T-cell (primary cell): Measurements from ENCODE around the gene NXPE4. TPM values are rescaled to one million over a fixed set of nuclear protein-coding genes. Genes with fewer than 3 reads are reported as not detected.

Experiments used
- ATAC-seq, 4 experiments: fragments of 200-7000 bp in 3 of 4; fragments of 150-1000 bp in 1 of 4; cut with Tn5 transposase; replicated peaks in 1 of 4; 1 replicate in 3 of 4; 2 replicates in 1 of 4; pipeline ENCODE4 v1.10.0; 2021; ENCODE audit warnings: moderate library complexity in 3 of 4, mild to moderate bottlenecking in 2 of 4, moderate number of reproducible peaks in 1 of 4
- CTCF ChIA-PET, 2 donors: fragments of 300-600 bp; sonication (Branson Sonifier 250); formaldehyde crosslinking; loops; one replicate each; lab custom pipeline; 2022; ENCODE audit warnings: antibody characterized with exemption in 2 of 2; lab: Charles Lee
- POLR2A ChIA-PET, 2 donors: fragments of 300-600 bp; sonication (Branson Sonifier 250); formaldehyde crosslinking; loops; one replicate each; lab custom pipeline; 2022; ENCODE audit warnings: antibody characterized with exemption in 2 of 2; lab: Charles Lee
- DNase-seq, 35 experiments: peaks; one replicate each; pipeline versions ENCODE4 v3.0.0 to v3.0.0-alpha.2; 2013 to 2023
- H3K27ac ChIP-seq: one replicate; pipeline ENCODE4 v1.5.1; 2013; ENCODE audit warnings: low read length
- H3K27me3 ChIP-seq, 2 experiments: replicated peaks in 1 of 2; 1 replicate in 1 of 2; 2 replicates in 1 of 2; pipeline versions ENCODE4 v1.6.1 to v1.7.0; 2013; ENCODE audit warnings: low read length in 1 of 2, mixed read lengths in 1 of 2; ENCODE audit not compliant: control insufficient read depth in 2 of 2, insufficient read depth in 2 of 2; ENCODE audit errors: extremely low read depth in 1 of 2
- H3K36me3 ChIP-seq, 2 donors: 1 replicate in 1 of 2; 2 replicates in 1 of 2; pipeline versions ENCODE4 v1.6.1 to v1.7.0; 2013; ENCODE audit warnings: low read length in 1 of 2; ENCODE audit not compliant: control insufficient read depth in 2 of 2, insufficient read depth in 1 of 2; ENCODE audit errors: extremely low read depth in 1 of 2
- H3K4me1 ChIP-seq, 2 experiments: 1 replicate in 1 of 2; 2 replicates in 1 of 2; pipeline versions ENCODE4 v1.6.1 to v1.7.0; 2013; ENCODE audit warnings: low read length in 2 of 2, mixed read lengths in 1 of 2; ENCODE audit not compliant: insufficient read depth in 2 of 2, control insufficient read depth in 1 of 2; ENCODE audit errors: extremely low read depth in 1 of 2
- H3K4me3 ChIP-seq, 2 donors: 1 replicate in 1 of 2; 2 replicates in 1 of 2; pipeline versions ENCODE4 v1.5.1 to v1.7.0; 2013; ENCODE audit warnings: mild to moderate bottlenecking in 2 of 2, low read length in 1 of 2, moderate library complexity in 1 of 2; ENCODE audit not compliant: control insufficient read depth in 1 of 2; ENCODE audit errors: extremely low read depth in 1 of 2
- H3K9me3 ChIP-seq: 2 replicates; pipeline ENCODE4 v1.7.0; 2013
- H3K27ac Mint-ChIP-seq, 2 donors: one replicate each; pipeline ENCODE4 v1.8.0; 2020 to 2021; ENCODE audit warnings: mild to moderate bottlenecking in 2 of 2, mixed read lengths in 2 of 2
- H3K27me3 Mint-ChIP-seq, 2 donors: one replicate each; pipeline ENCODE4 v1.8.0; 2021 to 2022; ENCODE audit warnings: mixed read lengths in 2 of 2
- H3K36me3 Mint-ChIP-seq: one replicate; pipeline ENCODE4 v1.8.0; 2021; ENCODE audit warnings: mixed read lengths
- H3K4me1 Mint-ChIP-seq, 3 donors: one replicate each; pipeline ENCODE4 v1.8.0; 2020 to 2022; ENCODE audit warnings: mixed read lengths in 3 of 3, mild to moderate bottlenecking in 1 of 3
- H3K4me3 Mint-ChIP-seq, 3 donors: one replicate each; pipeline ENCODE4 v1.8.0; 2020 to 2022; ENCODE audit warnings: mild to moderate bottlenecking in 3 of 3, mixed read lengths in 3 of 3, moderate library complexity in 3 of 3
- H3K9me3 Mint-ChIP-seq, 3 donors: one replicate each; pipeline ENCODE4 v1.8.0; 2020 to 2022; ENCODE audit warnings: mixed read lengths in 3 of 3
- WGBS: methylation state at CpG from one replicate; pipeline ENCODE4 v1.1.5; 2013; ENCODE audit warnings: missing lambda C conversion rate; ENCODE audit not compliant: insufficient coverage; 5-methylcytosine and 5-hydroxymethylcytosine counted together
- total RNA-seq, 35 experiments: library from RNA in 6 of 35; stranded (reverse) in 6 of 35; fragments of 120-200 nt in 1 of 35; gene quantifications; one replicate each; pipeline versions ENCODE4 v1.2.1 to v1.2.4 and lab custom pipeline; 2013 to 2026

NXPE4 gene
- total RNA-seq, 5 donors from 2014 or later (not counting 1 experiment from before 2014, with no cell fraction given): not detected

- H3K4me3 ChIP-seq: no peak overlapping the region
- no peak overlapping the region for H3K27ac Mint-ChIP-seq
- ChIA-PET CTCF (no interaction called here), POLR2A (no interaction called here)
- 93% methylated on average over 9 of the region's 11 CpGs for WGBS
- no peak for ATAC-seq
- no peaks in the 10 kb centered on the region for H3K36me3 ChIP-seq
- H3K4me3 Mint-ChIP-seq: no peak overlapping the region
- peaks cover 0 to 3% (median 0%) of the 10 kb centered on the region in 3 donors for H3K9me3 Mint-ChIP-seq
- no peaks in the 10 kb centered on the region for H3K36me3 Mint-ChIP-seq
- H3K27ac ChIP-seq: no peak overlapping the region
- H3K9me3 ChIP-seq: peaks cover 5% of the 10 kb centered on the region
- H3K4me1 Mint-ChIP-seq: no peaks in the 10 kb centered on the region
- H3K4me1 ChIP-seq: no peaks in the 10 kb centered on the region
- no peak for DNase-seq
- no peaks in the 10 kb centered on the region for H3K27me3 Mint-ChIP-seq
- no peaks in the 10 kb centered on the region for H3K27me3 ChIP-seq
Observed at GRCh38 chr11:114622858-114623257, 27.3 kb upstream of the NXPE4 start.

DNA sequence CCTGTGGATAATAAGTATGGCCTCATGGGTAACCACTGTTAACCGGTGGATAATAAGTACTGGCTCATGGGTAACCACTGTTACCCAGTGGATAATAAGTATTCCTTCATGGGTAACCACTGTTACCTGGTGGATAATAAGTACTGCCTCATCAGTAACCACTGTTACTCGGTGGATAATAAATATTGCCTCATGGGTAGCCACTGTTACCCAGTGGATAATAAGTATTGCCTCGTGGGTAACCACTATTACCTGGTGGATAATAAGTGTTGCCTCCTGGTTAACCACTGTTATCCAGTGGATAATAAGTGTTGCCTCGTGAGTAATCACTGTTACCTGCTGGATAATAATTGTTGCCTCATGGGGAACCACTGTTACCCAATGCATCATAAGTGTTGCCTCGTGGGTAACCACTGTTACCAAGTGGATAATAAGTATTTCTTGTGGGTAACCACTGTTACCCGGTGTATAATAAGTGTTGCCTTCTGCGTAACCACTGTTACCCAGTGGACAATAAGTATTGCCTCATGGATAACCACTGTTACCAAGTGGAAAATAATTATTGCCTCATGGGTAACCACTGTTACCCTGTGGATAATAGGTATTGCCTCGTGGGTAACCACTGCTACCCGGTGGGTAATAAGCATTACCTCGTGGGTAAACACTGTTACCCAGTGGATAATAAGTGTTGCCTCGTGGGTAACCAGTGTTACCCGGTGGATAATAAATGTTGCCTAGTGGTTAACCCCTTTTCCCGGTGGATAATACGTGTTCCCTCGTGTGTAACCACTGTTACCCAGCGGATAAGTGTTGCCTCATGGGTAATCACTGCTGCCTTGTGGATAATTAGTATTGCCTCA is 26.6 kb upstream of the NXPE4 start:
- no peak overlapping the region for H3K27ac Mint-ChIP-seq
- H3K27ac ChIP-seq: no peak overlapping the region
- H3K9me3 Mint-ChIP-seq: peaks cover 0 to 3% (median 0%) of the 10 kb centered on the region in 3 donors
- H3K4me3 Mint-ChIP-seq: no peak overlapping the region
- peaks cover 5% of the 10 kb centered on the region for H3K9me3 ChIP-seq
- no peaks in the 10 kb centered on the region for H3K36me3 ChIP-seq
- no peaks in the 10 kb centered on the region for H3K27me3 ChIP-seq
- ChIA-PET POLR2A (no interaction called here), CTCF (no interaction called here)
- ATAC-seq (no peak), DNase-seq (no peak)
- no peaks in the 10 kb centered on the region for H3K4me1 Mint-ChIP-seq
- no peaks in the 10 kb centered on the region for H3K27me3 Mint-ChIP-seq
- no peak overlapping the region for H3K4me3 ChIP-seq
- no peaks in the 10 kb centered on the region for H3K4me1 ChIP-seq
- H3K36me3 Mint-ChIP-seq: no peaks in the 10 kb centered on the region
- 79% methylated on average over 13 of the region's 16 CpGs for WGBS

- Mint-ChIP-seq H3K27ac (no peak overlapping the region), H3K27me3 (no peaks in the 10 kb centered on the region), H3K4me1 (no peaks in the 10 kb centered on the region), H3K4me3 (no peak overlapping the region), H3K36me3 (no peaks in the 10 kb centered on the region), H3K9me3 (peaks cover 0 to 3% (median 0%) of the 10 kb centered on the region in 3 donors)
- Histone ChIP-seq H3K4me3 (no peak overlapping the region), H3K4me1 (no peaks in the 10 kb centered on the region), H3K27me3 (no peaks in the 10 kb centered on the region), H3K9me3 (peaks cover 5% of the 10 kb centered on the region), H3K36me3 (no peaks in the 10 kb centered on the region), H3K27ac (no peak overlapping the region)
- ChIA-PET POLR2A (no interaction called here), CTCF (no interaction called here)
- no peak for ATAC-seq
- WGBS: 85% methylated on average over 6 of the region's 8 CpGs
- no peak for DNase-seq
Observed at GRCh38 chr11:114621072-114621471, 25.5 kb upstream of the NXPE4 start.

DNA sequence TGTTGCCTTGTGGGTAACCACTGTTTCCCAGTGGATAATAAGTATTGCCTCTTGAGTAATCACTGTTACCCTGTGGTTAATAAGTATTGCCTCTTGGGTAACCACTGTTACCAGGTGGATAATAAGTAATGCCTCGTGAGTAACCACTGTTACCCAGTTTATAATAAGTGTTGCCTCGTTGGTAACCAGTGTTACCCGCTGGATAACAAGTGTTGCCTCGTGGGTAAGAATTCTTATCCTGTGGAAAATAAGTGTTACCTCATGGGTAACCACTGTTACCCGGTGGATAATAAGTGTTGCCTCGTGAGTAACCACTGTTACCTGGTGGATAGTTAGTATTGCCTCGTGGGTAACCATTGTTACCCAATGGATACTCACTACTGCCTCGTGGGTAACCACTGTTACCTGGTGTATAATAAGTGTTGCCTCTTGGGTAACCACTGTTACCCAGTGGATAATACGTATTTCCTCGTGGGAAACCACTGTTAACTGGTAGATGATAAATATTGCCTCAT is 24.1 kb upstream of the NXPE4 start:
- DNase-seq (no peak), ATAC-seq (no peak)
- ChIA-PET POLR2A (no interaction called here), CTCF (no interaction called here)
- no peaks in the 10 kb centered on the region for H3K27me3 Mint-ChIP-seq
- no peak overlapping the region for H3K4me3 ChIP-seq
- no peaks in the 10 kb centered on the region for H3K36me3 Mint-ChIP-seq
- peaks cover 5% of the 10 kb centered on the region for H3K9me3 ChIP-seq
- H3K4me1 Mint-ChIP-seq: no peaks in the 10 kb centered on the region
- H3K4me1 ChIP-seq: no peaks in the 10 kb centered on the region
- no peak overlapping the region for H3K27ac Mint-ChIP-seq
- H3K9me3 Mint-ChIP-seq: peaks cover 0 to 3% (median 0%) of the 10 kb centered on the region in 3 donors
- WGBS: 72% methylated on average over 7 of the region's 10 CpGs
- H3K4me3 Mint-ChIP-seq: no peak overlapping the region
- no peaks in the 10 kb centered on the region for H3K36me3 ChIP-seq
- no peak overlapping the region for H3K27ac ChIP-seq
- no peaks in the 10 kb centered on the region for H3K27me3 ChIP-seq

- DNase-seq: no peak
- WGBS: 84% methylated on average over 4 of the region's 5 CpGs
- H3K4me3 ChIP-seq: no peak overlapping the region
- H3K9me3 Mint-ChIP-seq: no peaks in the 10 kb centered on the region
- no peaks in the 10 kb centered on the region for H3K4me1 Mint-ChIP-seq
- no peaks in the 10 kb centered on the region for H3K36me3 Mint-ChIP-seq
- H3K9me3 ChIP-seq: peaks cover 3% of the 10 kb centered on the region
- ChIA-PET POLR2A (no interaction called here), CTCF (no interaction called here)
- no peak overlapping the region for H3K27ac Mint-ChIP-seq
- H3K27me3 Mint-ChIP-seq: no peaks in the 10 kb centered on the region
- no peak overlapping the region for H3K27ac ChIP-seq
- no peaks in the 10 kb centered on the region for H3K36me3 ChIP-seq
- no peak overlapping the region for H3K4me3 Mint-ChIP-seq
- no peaks in the 10 kb centered on the region for H3K4me1 ChIP-seq
- no peak for ATAC-seq
- no peaks in the 10 kb centered on the region for H3K27me3 ChIP-seq
Observed at GRCh38 chr11:114618139-114618538, 22.6 kb upstream of the NXPE4 start.

DNA sequence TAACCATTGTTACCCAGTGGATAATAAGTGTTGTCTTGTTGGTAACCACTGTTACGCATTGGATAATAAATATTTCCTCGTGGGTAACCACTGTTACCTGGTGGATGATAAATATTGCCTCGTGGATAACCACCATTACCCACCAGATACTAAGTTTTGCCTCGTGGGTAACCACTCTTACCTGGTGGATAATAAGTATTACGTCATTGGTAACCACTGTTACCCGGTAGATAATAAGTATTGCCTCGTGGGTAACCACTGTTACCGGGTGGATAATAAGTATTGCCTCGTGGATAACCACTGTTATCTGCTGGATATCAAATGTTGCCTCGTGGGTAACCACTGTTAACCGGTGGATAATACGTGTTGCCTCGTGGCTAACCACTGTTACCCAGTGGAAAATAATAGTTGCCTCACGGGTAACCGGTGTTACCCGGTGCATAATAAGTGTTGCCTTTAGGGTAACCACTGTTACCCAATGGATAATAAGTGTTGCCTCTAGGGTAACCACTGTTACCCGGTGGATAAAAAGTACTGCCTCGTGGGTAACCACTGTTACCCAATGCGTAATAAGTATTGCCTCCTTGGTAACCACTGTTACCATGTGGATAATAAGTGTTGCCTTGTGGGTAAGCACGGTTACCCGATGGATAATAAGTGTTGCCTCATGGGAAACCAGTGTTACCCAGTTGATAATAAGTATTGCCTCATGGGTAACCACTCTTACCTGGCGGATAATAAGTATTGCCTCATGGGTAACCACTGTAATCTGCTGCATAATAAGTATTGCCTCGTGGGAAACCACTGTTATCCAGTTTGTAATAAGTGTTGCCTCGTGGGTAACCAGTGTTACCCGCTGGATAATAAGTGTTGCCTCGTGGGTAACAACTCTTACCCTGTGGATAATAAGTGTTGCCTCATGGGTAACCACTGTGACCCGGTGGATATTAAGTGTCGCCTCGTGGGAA is 21.9 kb upstream of the NXPE4 start:
- Histone ChIP-seq H3K27ac (no peak overlapping the region), H3K36me3 (no peaks in the 10 kb centered on the region), H3K9me3 (no peaks in the 10 kb centered on the region), H3K4me1 (no peaks in the 10 kb centered on the region), H3K27me3 (no peaks in the 10 kb centered on the region), H3K4me3 (no peak overlapping the region)
- DNase-seq: no peak
- no peaks in the 10 kb centered on the region for H3K27me3 Mint-ChIP-seq
- ChIA-PET POLR2A (no interaction called here), CTCF (no interaction called here)
- no peak overlapping the region for H3K4me3 Mint-ChIP-seq
- WGBS: 86% methylated on average over 19 of the region's 29 CpGs
- no peaks in the 10 kb centered on the region for H3K36me3 Mint-ChIP-seq
- no peak overlapping the region for H3K27ac Mint-ChIP-seq
- no peaks in the 10 kb centered on the region for H3K4me1 Mint-ChIP-seq
- no peak for ATAC-seq
- no peaks in the 10 kb centered on the region for H3K9me3 Mint-ChIP-seq
